Measurements from ENCODE around the gene PITPNM3.

DNA sequence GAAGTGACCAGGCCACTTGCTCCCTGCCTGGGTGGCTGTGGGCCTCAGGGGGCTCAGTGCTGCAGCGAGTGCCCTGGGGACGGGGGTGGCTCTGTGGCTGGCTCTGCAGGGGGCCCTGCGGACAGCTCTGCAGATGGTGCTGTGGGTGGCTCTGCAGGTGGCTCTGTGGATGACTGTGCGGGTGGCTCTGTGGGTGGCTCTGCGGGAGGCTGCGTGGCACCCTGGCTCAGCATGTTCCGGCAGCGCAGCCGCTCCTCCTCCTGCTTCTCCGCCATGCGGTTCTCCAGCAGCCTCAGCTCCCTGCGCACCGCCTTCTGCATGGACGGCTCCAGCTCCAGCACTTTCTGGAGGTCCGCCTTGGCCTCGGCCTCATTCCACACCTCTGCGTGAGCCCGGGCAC is 130.9 kb downstream of the PITPNM3 start:
- TF ChIP-seq RAD21 (conservative IDR thresholded peaks at IDR 0.05) (no peak), EZH2 (IDR thresholded peaks at IDR 0.05; ENCODE audit: borderline replicate concordance, insufficient read depth, low read length, poor library complexity, severe bottlenecking) (no peak), TAF1 (IDR thresholded peaks at IDR 0.05; ENCODE audit: low read depth) (no peak), POLR2AphosphoS5 (IDR thresholded peaks at IDR 0.05) (no peak)
- TF ChIP-seq, protein P1, sequence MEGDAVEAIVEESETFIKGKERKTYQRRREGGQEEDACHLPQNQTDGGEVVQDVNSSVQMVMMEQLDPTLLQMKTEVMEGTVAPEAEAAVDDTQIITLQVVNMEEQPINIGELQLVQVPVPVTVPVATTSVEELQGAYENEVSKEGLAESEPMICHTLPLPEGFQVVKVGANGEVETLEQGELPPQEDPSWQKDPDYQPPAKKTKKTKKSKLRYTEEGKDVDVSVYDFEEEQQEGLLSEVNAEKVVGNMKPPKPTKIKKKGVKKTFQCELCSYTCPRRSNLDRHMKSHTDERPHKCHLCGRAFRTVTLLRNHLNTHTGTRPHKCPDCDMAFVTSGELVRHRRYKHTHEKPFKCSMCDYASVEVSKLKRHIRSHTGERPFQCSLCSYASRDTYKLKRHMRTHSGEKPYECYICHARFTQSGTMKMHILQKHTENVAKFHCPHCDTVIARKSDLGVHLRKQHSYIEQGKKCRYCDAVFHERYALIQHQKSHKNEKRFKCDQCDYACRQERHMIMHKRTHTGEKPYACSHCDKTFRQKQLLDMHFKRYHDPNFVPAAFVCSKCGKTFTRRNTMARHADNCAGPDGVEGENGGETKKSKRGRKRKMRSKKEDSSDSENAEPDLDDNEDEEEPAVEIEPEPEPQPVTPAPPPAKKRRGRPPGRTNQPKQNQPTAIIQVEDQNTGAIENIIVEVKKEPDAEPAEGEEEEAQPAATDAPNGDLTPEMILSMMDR (IDR thresholded peaks at IDR 0.05; ENCODE audit: poor library complexity, severe bottlenecking) = no peak
- TF ChIP-seq, protein P2, sequence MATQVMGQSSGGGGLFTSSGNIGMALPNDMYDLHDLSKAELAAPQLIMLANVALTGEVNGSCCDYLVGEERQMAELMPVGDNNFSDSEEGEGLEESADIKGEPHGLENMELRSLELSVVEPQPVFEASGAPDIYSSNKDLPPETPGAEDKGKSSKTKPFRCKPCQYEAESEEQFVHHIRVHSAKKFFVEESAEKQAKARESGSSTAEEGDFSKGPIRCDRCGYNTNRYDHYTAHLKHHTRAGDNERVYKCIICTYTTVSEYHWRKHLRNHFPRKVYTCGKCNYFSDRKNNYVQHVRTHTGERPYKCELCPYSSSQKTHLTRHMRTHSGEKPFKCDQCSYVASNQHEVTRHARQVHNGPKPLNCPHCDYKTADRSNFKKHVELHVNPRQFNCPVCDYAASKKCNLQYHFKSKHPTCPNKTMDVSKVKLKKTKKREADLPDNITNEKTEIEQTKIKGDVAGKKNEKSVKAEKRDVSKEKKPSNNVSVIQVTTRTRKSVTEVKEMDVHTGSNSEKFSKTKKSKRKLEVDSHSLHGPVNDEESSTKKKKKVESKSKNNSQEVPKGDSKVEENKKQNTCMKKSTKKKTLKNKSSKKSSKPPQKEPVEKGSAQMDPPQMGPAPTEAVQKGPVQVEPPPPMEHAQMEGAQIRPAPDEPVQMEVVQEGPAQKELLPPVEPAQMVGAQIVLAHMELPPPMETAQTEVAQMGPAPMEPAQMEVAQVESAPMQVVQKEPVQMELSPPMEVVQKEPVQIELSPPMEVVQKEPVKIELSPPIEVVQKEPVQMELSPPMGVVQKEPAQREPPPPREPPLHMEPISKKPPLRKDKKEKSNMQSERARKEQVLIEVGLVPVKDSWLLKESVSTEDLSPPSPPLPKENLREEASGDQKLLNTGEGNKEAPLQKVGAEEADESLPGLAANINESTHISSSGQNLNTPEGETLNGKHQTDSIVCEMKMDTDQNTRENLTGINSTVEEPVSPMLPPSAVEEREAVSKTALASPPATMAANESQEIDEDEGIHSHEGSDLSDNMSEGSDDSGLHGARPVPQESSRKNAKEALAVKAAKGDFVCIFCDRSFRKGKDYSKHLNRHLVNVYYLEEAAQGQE (IDR thresholded peaks at IDR 0.05; ENCODE audit: borderline replicate concordance) = no peak
